Prostate gland (tissue), 2 donors: ENCODE results near the gene AGBL4.

Experiments
- CTCF ChIP-seq, 4 experiments: fragments of 200-600 bp in 2 of 4; fragments of 450-650 bp in 2 of 4; sonication (generic) in 2 of 4; IDR thresholded peaks; 1 replicate in 3 of 4; 2 replicates in 1 of 4; pipeline ENCODE4 v1.5.1; 2016 to 2019; ENCODE audit warnings: antibody characterized with exemption in 4 of 4, mild to moderate bottlenecking in 2 of 4, moderate library complexity in 2 of 4
- POLR2AphosphoS5 ChIP-seq: sonication (generic); formaldehyde crosslinking; IDR thresholded peaks from one replicate; pipeline ENCODE4 v1.6.1; 2017; ENCODE audit warnings: antibody characterized with exemption

GRCh38 chr1:48602349-48602748, 1421.4 kb downstream of the AGBL4 start:
- no peak for TF ChIP-seq POLR2AphosphoS5
- no peak for TF ChIP-seq CTCF (IDR thresholded peaks at IDR 0.05)
